H9 (cell line): ENCODE data around the gene PRMT5. TPM values are rescaled to one million over a fixed set of nuclear protein-coding genes. Genes with fewer than 3 reads are reported as not detected.

Source experiments
- DNase-seq: peaks from one replicate; pipeline ENCODE4 v3.0.0-alpha.2; 2017
- H2AFZ ChIP-seq: one replicate; pipeline ENCODE4 v1.6.1; 2013; ENCODE audit warnings: mild to moderate bottlenecking, low read length, control low read depth, moderate library complexity
- H2AK5ac ChIP-seq: 2 replicates; pipeline ENCODE4 v1.6.1; 2013; ENCODE audit warnings: low read length, control low read depth, mixed read lengths; ENCODE audit not compliant: insufficient read length
- H2BK120ac ChIP-seq: one replicate; pipeline ENCODE4 v1.6.1; 2013; ENCODE audit warnings: low read depth, mild to moderate bottlenecking, low read length, control low read depth, inconsistent platforms; ENCODE audit not compliant: poor library complexity, severe bottlenecking
- H2BK12ac ChIP-seq: 2 replicates; pipeline ENCODE4 v1.6.1; 2013; ENCODE audit warnings: low read length, control low read depth, mixed read lengths, low read depth; ENCODE audit not compliant: insufficient read length
- H2BK15ac ChIP-seq: 2 replicates; pipeline ENCODE4 v1.6.1; 2013; ENCODE audit warnings: low read depth, low read length, control low read depth
- H2BK20ac ChIP-seq: one replicate; pipeline ENCODE4 v1.6.1; 2013; ENCODE audit warnings: low read depth, mild to moderate bottlenecking, low read length, control low read depth, inconsistent platforms; ENCODE audit not compliant: poor library complexity, severe bottlenecking
- H2BK5ac ChIP-seq: 2 replicates; pipeline ENCODE4 v1.6.1; 2013; ENCODE audit warnings: low read length, control low read depth, mixed read lengths; ENCODE audit not compliant: insufficient read length
- H3K14ac ChIP-seq: 2 replicates; pipeline ENCODE4 v1.6.1; 2013; ENCODE audit warnings: low read length, control low read depth; ENCODE audit not compliant: insufficient read depth
- H3K18ac ChIP-seq: 2 replicates; pipeline ENCODE4 v1.6.1; 2013; ENCODE audit warnings: low read depth, mild to moderate bottlenecking, mixed read lengths, low read length, control low read depth; ENCODE audit not compliant: insufficient read length
- H3K23ac ChIP-seq: 2 replicates; pipeline ENCODE4 v1.6.1; 2013; ENCODE audit warnings: low read length, control low read depth, mixed read lengths, low read depth; ENCODE audit not compliant: insufficient read length
- H3K23me2 ChIP-seq: 2 replicates; pipeline ENCODE4 v1.6.1; 2013; ENCODE audit warnings: low read depth, mild to moderate bottlenecking, mixed read lengths, low read length, control low read depth; ENCODE audit not compliant: insufficient read length, poor library complexity, severe bottlenecking
- H3K27ac ChIP-seq: 2 replicates; pipeline ENCODE4 v1.5.1; 2013; ENCODE audit warnings: low read length, control low read depth, mixed read lengths, low read depth; ENCODE audit not compliant: insufficient read length
- H3K27me3 ChIP-seq: 2 replicates; pipeline ENCODE4 v1.6.1; 2013; ENCODE audit warnings: low read length, control low read depth, inconsistent platforms; ENCODE audit not compliant: insufficient read depth
- H3K4ac ChIP-seq: 2 replicates; pipeline ENCODE4 v1.6.1; 2013; ENCODE audit warnings: low read depth, mild to moderate bottlenecking, control low read depth, inconsistent platforms, low read length, moderate library complexity
- H3K4me1 ChIP-seq: 2 replicates; pipeline ENCODE4 v1.6.1; 2013; ENCODE audit warnings: low read length, control low read depth, inconsistent platforms; ENCODE audit not compliant: insufficient read depth
- H3K4me2 ChIP-seq: 2 replicates; pipeline ENCODE4 v1.6.1; 2013; ENCODE audit warnings: low read length, control low read depth, mixed read lengths; ENCODE audit not compliant: insufficient read length, insufficient read depth
- H3K56ac ChIP-seq: 2 replicates; pipeline ENCODE4 v1.6.1; 2013; ENCODE audit warnings: low read depth, mild to moderate bottlenecking, mixed read lengths, low read length, control low read depth; ENCODE audit not compliant: insufficient read length
- H3K79me1 ChIP-seq: 2 replicates; pipeline ENCODE4 v1.6.1; 2013; ENCODE audit warnings: low read depth, mild to moderate bottlenecking, moderate library complexity, low read length, control low read depth, inconsistent platforms; ENCODE audit not compliant: insufficient read depth, poor library complexity, severe bottlenecking
- H3K79me2 ChIP-seq: 2 replicates; pipeline ENCODE4 v1.6.1; 2013; ENCODE audit warnings: low read length, control low read depth, inconsistent platforms; ENCODE audit not compliant: insufficient read depth
- H3K9ac ChIP-seq: 2 replicates; pipeline ENCODE4 v1.6.1; 2013; ENCODE audit warnings: low read length, control low read depth, mixed read lengths; ENCODE audit not compliant: insufficient read length; ENCODE audit errors: extremely low read depth
- H3K9me3 ChIP-seq: one replicate; pipeline ENCODE4 v1.6.1; 2013; ENCODE audit warnings: low read depth, low read length, inconsistent platforms; ENCODE audit not compliant: control insufficient read depth
- H3T11ph ChIP-seq: one replicate; pipeline ENCODE4 v1.6.1; 2013; ENCODE audit warnings: mild to moderate bottlenecking, low read length, control low read depth, inconsistent platforms
- H4K20me1 ChIP-seq: one replicate; pipeline ENCODE4 v1.6.1; 2013; ENCODE audit not compliant: control insufficient read depth, insufficient read length, insufficient read depth
- H4K5ac ChIP-seq: 2 replicates; pipeline ENCODE4 v1.6.1; 2013; ENCODE audit warnings: low read depth, mild to moderate bottlenecking, mixed read lengths, low read length, control low read depth; ENCODE audit not compliant: insufficient read length
- H4K8ac ChIP-seq: replicated peaks from 2 replicates; pipeline ENCODE4 v1.6.1; 2013; ENCODE audit warnings: low read length, control low read depth, mixed read lengths, low read depth; ENCODE audit not compliant: insufficient read length
- H4K91ac ChIP-seq: 2 replicates; pipeline ENCODE4 v1.6.1; 2013; ENCODE audit warnings: low read depth, mild to moderate bottlenecking, moderate library complexity, mixed read lengths, low read length, control low read depth; ENCODE audit not compliant: insufficient read length
- H3K27ac Mint-ChIP-seq, 3 experiments: 2 replicates in 2 of 3; 3 replicates in 1 of 3; pipeline ENCODE4 v1.8.0; 2020 to 2021; ENCODE audit warnings: mixed read lengths in 3 of 3, mild to moderate bottlenecking in 1 of 3, moderate library complexity in 1 of 3
- H3K27me3 Mint-ChIP-seq: 2 replicates; pipeline ENCODE4 v1.8.0; 2021; ENCODE audit warnings: low read depth, mild to moderate bottlenecking, moderate library complexity, mixed read lengths
- H3K36me3 Mint-ChIP-seq, 3 experiments: 2 replicates in 2 of 3; 3 replicates in 1 of 3; pipeline ENCODE4 v1.8.0; 2020 to 2021; ENCODE audit warnings: low read depth in 3 of 3, mixed read lengths in 3 of 3; ENCODE audit not compliant: insufficient read depth in 1 of 3
- H3K4me1 Mint-ChIP-seq, 2 experiments: 2 replicates each; pipeline ENCODE4 v1.8.0; 2020; ENCODE audit warnings: mixed read lengths in 2 of 2
- H3K4me3 Mint-ChIP-seq, 2 experiments: 2 replicates in 1 of 2; 3 replicates in 1 of 2; pipeline ENCODE4 v1.8.0; 2020 to 2021; ENCODE audit warnings: mild to moderate bottlenecking in 2 of 2, mixed read lengths in 2 of 2, moderate library complexity in 1 of 2
- H3K9me3 Mint-ChIP-seq, 2 experiments: 2 replicates in 1 of 2; 3 replicates in 1 of 2; pipeline ENCODE4 v1.8.0; 2020; ENCODE audit warnings: mild to moderate bottlenecking in 2 of 2, mixed read lengths in 2 of 2, moderate library complexity in 1 of 2
- WGBS: extraction: QIAGEN DNeasy Blood & Tissue Kit; methylation state at CpG from one replicate; pipeline ENCODE4 v1.1.7; 2013; ENCODE audit warnings: missing lambda C conversion rate, low lambda C conversion rate, mixed read lengths; ENCODE audit not compliant: insufficient read length; ENCODE audit errors: extremely low coverage; 5-methylcytosine and 5-hydroxymethylcytosine counted together
- total RNA-seq: library from RNA; stranded (reverse); gene quantifications from 2 replicates; pipeline ENCODE4 v1.2.1, GENCODE V29; 2021
- TF ChIP-seq, protein P1 (sequence below): fragments of 200-600 bp; sonication (generic); conservative IDR thresholded peaks from 3 replicates; pipeline ENCODE4 v1.8.0; 2021; ENCODE audit warnings: antibody characterized with exemption, mild to moderate bottlenecking

The PRMT5 gene
- total RNA-seq, 1 experiment from 2014 or later: 141 TPM

DNA sequence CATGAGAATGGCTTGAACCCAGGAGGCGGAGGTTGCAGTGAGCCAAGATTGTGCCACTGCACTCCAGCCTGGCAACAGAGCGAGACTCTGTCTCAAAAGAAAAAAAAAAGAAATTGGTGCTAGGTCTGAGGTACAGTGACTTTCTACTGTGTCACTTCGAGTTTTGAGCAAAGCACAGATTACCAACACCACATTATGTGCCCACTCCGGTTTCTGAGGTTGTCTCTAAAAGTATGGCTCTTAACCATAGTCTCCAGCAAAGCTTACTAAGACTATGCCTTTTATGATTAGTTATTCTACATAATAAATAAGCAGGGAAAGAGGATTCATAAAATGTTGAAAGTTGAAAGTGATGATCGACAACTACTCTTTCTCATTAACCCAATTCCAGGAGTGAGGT, 18.3 kb downstream of the PRMT5 start:
- no peak overlapping the region for H2BK20ac ChIP-seq
- H3K23me2 ChIP-seq: no peaks in the 10 kb centered on the region
- H3K36me3 Mint-ChIP-seq: peaks cover 15 to 46% (median 42%) of the 10 kb centered on the region in 3 experiments
- H3K9ac ChIP-seq: no peak overlapping the region
- H3K79me1 ChIP-seq: no peaks in the 10 kb centered on the region
- H3K18ac ChIP-seq: no peak overlapping the region
- H3K56ac ChIP-seq: no peak overlapping the region
- 0 out of 2 replicates have a peak, but pooled peaks cover 2% of the 10 kb centered on the region for H3K79me2 ChIP-seq
- no peak overlapping the region for H2BK15ac ChIP-seq
- H3K27me3 Mint-ChIP-seq: no peaks in the 10 kb centered on the region
- no peak overlapping the region for H4K8ac ChIP-seq
- no CpG with 5 or more reads among the region's 5 CpGs for WGBS
- no peak overlapping the region for H3T11ph ChIP-seq
- no peaks in the 10 kb centered on the region for H3K9me3 ChIP-seq
- no peaks in the 10 kb centered on the region for H3K27me3 ChIP-seq
- H3K4me3 Mint-ChIP-seq: no peak overlapping the region; a peak in 1 of 5 replicates
- no peak overlapping the region for H4K91ac ChIP-seq
- H3K14ac ChIP-seq: no peak overlapping the region
- no peak overlapping the region for H3K27ac ChIP-seq
- H3K4me1 Mint-ChIP-seq: no peaks in the 10 kb centered on the region
- no peak overlapping the region for H2AFZ ChIP-seq
- H4K5ac ChIP-seq: no peak overlapping the region
- H3K4me1 ChIP-seq: no peaks in the 10 kb centered on the region
- no peak overlapping the region for H2BK12ac ChIP-seq
- no peak overlapping the region for H3K4me2 ChIP-seq
- no peak overlapping the region for H3K4ac ChIP-seq
- H3K9me3 Mint-ChIP-seq: no peaks in the 10 kb centered on the region
- no peaks in the 10 kb centered on the region for H4K20me1 ChIP-seq
- no peak for DNase-seq
- H3K23ac ChIP-seq: no peak overlapping the region
- TF ChIP-seq, protein P1, sequence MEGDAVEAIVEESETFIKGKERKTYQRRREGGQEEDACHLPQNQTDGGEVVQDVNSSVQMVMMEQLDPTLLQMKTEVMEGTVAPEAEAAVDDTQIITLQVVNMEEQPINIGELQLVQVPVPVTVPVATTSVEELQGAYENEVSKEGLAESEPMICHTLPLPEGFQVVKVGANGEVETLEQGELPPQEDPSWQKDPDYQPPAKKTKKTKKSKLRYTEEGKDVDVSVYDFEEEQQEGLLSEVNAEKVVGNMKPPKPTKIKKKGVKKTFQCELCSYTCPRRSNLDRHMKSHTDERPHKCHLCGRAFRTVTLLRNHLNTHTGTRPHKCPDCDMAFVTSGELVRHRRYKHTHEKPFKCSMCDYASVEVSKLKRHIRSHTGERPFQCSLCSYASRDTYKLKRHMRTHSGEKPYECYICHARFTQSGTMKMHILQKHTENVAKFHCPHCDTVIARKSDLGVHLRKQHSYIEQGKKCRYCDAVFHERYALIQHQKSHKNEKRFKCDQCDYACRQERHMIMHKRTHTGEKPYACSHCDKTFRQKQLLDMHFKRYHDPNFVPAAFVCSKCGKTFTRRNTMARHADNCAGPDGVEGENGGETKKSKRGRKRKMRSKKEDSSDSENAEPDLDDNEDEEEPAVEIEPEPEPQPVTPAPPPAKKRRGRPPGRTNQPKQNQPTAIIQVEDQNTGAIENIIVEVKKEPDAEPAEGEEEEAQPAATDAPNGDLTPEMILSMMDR: no peak
- no peak overlapping the region for H2AK5ac ChIP-seq
- no peak overlapping the region for H2BK5ac ChIP-seq
- no peak overlapping the region for H2BK120ac ChIP-seq
- no peak overlapping the region for H3K27ac Mint-ChIP-seq
